Measurements from ENCODE around the gene DNM3.

DNA sequence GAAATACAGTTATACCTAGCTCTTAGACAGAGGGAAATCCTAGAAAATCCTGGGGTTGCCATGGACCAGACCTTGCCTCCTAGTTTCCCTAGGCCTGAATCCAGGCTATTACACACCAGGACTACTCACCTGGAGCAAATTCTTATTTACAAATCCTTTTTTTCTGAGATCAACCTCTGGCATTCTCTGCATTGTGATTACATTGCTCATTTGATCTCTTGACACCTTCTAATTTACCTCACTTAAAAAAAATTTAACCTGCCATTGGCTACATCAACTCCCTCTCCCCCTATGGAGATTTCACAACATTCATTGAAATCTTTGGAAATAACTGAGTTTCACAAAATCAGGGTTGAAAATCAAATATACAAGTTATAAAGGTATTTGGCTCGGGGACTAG is 576.3 kb downstream of the DNM3 start:
- no peak for TF ChIP-seq GFI1B (tag by site-specific recombination; IDR thresholded peaks at IDR 0.05)
- no peak for TF ChIP-seq PRDM1 (tag by site-specific recombination; IDR thresholded peaks at IDR 0.05)
- no peak for TF ChIP-seq ZNF274 (IDR thresholded peaks at IDR 0.05; ENCODE audit: low read length)
- TF ChIP-seq ZNF274 (tag by site-specific recombination; IDR thresholded peaks at IDR 0.05; ENCODE audit: borderline replicate concordance), result no peak
- TF ChIP-seq ZBTB44 (tag by site-specific recombination; IDR thresholded peaks at IDR 0.05), result no peak
- TF ChIP-seq ZSCAN30 (tag by site-specific recombination; IDR thresholded peaks at IDR 0.05), result no peak
